NB4 (cell line): ENCODE measurements around the gene HYLS1.
"Not testable (repeated sequence)": the region's sequence is repeated elsewhere in the genome, so short reads cannot be mapped to it uniquely, and the experiment has no call there.

Source experiments
- DNase-seq: peaks from one replicate; pipeline ENCODE4 v3.0.0; 2010; ENCODE audit warnings: low read depth
- H3K4me3 ChIP-seq: one replicate; pipeline ENCODE4 v1.5.1; 2011; ENCODE audit warnings: mild to moderate bottlenecking, low read depth, low read length, moderate library complexity
- CTCF ChIP-seq: IDR thresholded peaks from one replicate; pipeline ENCODE4 v1.5.1; 2012; ENCODE audit warnings: low read depth, low read length
- MYC ChIP-seq: IDR thresholded peaks from 2 replicates; pipeline ENCODE4 v1.6.1; 2011; ENCODE audit warnings: low read depth, low read length
- POLR2A ChIP-seq: IDR thresholded peaks from 2 replicates; pipeline ENCODE4 v1.6.1; 2011; ENCODE audit warnings: mild to moderate bottlenecking; ENCODE audit not compliant: insufficient read length; ENCODE audit errors: extremely low read depth
- TF ChIP-seq, protein P1 (sequence below): IDR thresholded peaks from 2 replicates; pipeline ENCODE4 v1.6.1; 2011; ENCODE audit warnings: low read depth, low read length

Gene HYLS1

DNA sequence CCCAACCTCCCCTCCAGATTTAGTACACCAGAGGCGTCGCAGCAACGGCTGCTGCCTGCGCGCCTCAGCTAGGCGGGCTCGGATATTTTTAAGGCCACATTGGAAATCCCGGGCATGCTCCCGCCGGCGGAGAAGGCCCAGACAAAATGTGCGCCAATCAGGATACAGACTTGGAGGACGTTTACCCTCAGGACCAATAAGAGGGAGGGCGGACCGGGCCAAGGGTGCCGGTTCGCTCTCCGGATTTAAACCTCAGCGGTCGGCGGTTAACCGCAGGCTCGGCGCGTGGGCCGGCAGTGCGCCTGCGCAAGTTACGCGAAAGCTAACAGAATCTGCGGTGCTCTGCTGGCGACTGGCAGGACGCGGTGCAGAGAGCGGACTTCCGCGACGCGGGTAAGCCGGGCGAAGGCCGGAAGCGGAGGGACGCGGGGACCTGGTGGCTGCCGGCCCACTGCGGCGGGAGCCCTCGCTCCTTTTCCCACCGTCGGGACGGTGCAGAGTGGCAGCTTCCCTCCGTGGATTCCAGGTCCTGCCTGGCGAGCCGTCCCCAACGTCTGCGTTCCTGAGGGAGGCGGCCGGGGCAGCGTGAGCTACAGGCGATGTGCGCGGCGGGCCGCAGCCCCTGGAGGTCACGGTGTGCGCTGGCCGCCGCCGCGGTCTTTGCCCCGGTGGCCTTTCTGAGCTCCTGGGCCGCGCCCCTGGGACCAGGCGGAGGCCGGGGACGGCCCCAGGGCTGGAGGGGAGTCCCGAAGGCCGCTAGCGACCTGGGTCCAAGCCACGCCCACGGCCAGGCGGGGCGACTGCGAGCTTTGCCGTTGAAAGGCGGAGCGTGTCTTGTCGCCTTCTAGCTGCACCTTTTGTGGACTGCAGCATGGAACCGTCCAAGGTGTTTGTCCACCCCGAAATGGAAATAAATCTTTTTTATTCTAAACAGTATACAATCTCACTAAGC, at the start of gene HYLS1:
HYLS1 (plus strand) TSS at position 296 of the 952 bp plus-strand sequence. CDS start 11,701 bp downstream, outside the sequence.
- TF ChIP-seq POLR2A (peak; percentile 89), MYC (peak; percentile 95), CTCF (peak; percentile 9)
- TF ChIP-seq, protein P1, sequence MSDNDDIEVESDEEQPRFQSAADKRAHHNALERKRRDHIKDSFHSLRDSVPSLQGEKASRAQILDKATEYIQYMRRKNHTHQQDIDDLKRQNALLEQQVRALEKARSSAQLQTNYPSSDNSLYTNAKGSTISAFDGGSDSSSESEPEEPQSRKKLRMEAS, result peak; percentile 91
- peak; percentile 99 for DNase-seq
- H3K4me3 ChIP-seq, result peak within 1 kb of the TSS; percentile 77

DNA sequence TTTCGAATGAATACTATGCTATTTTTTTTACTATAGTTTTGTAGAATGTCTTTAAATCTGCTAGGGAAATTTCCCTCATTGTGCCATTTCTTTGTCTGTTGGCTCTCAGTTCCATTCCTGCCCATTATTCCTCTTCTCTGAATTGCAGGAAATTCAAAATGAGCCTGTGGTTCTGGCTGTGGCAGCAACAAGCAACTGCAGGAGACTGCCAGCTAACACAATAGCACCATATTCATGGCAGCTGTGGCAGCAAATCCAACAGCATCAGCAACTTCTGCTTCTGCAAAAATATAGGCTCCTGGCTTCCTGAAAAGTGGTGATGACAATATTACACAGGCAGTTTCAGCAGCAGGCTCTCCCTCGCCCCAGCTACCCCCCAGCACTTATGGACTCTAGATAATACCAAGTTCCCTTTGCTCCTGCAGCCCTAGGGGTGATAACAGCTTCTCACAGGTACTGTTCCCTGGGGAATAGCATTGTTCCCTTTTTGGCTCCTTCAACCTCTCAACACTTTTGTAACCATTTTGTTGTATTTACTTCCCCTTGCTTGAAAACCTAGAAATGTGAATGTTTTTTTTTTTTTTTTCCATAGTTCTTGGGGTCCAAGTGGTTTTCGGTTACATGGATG, 45.0 kb upstream of the HYLS1 start:
- TF ChIP-seq POLR2A (no peak), MYC (no peak), CTCF (no peak)
- TF ChIP-seq, protein P1, result no peak
- no peak overlapping the region for H3K4me3 ChIP-seq
- DNase-seq, result peak; percentile 64

- H3K4me3 ChIP-seq, result no peak overlapping the region
- no peak for TF ChIP-seq CTCF
- TF ChIP-seq, protein P1, result no peak
- no peak for TF ChIP-seq MYC
- TF ChIP-seq POLR2A, result no peak
- no peak for DNase-seq
Measured at GRCh38 chr11:125846188-125846587, 41.3 kb upstream of the HYLS1 start.

DNA sequence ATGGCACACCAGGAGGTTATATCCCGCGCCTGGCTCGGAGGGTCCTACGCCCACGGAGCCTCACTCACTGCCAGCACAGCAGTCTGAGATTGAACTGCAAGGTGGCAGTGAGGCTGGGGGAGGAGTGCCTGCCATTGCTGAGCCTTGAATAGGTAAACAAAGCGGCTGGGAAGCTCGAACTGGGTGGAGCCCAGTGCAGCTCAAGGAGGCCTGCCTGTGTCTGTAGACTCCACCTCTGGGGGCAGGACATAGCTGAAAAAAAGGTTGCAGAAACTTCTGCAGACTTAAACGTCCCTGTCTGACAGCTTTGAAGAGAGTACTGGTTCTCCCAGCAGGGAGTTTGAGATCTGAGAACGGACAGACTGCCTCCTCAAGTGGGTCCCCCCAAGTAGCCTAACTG, 29.8 kb upstream of the HYLS1 start:
- H3K4me3 ChIP-seq, DNase-seq: not testable (repeated sequence)

GRCh38 chr11:125862786-125863185, 24.7 kb upstream of the HYLS1 start:
- not testable (repeated sequence) for H3K4me3 ChIP-seq, DNase-seq

DNA sequence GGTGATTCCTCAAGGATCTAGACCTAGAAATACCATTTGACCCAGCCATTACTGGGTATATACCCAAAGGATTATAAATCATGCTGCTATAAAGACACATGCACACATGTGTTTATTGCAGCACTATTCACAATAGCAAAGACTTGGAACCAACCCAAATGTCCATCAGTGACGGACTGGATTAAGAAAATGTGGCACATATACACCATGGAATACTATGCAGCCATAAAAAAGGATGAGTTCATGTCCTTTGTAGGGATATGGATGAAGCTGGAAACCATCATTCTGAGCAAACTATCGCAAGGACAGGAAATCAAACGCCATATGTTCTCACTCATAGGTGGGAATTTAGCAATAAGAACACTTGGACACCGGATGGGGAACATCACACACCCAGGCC, 22.1 kb upstream of the HYLS1 start:
- H3K4me3 ChIP-seq, result not testable (repeated sequence)

GRCh38 chr11:125869521-125869920, 17.9 kb upstream of the HYLS1 start:
- no peak overlapping the region for H3K4me3 ChIP-seq
- DNase-seq, result no peak
- no peak for TF ChIP-seq POLR2A
- no peak for TF ChIP-seq CTCF
- TF ChIP-seq, protein P1, result no peak
- TF ChIP-seq MYC, result no peak

More for the DNA sequence above, 22.1 kb upstream of the HYLS1 start:
- not testable (repeated sequence) for DNase-seq
